HG03469 (cell line): ENCODE data around the gene TBC1D22A.

Experiments used
- ATAC-seq: cut with Tn5 transposase; IDR thresholded peaks from one replicate; pipeline ENCODE4 v1.9.1; 2021; ENCODE audit warnings: mild to moderate bottlenecking, moderate library complexity, moderate number of reproducible peaks; ENCODE audit not compliant: unreplicated experiment

Gene TBC1D22A

GRCh38 chr22:47089374-47089773 is 326.9 kb downstream of the TBC1D22A start:
- ATAC-seq = no peak

GRCh38 chr22:47089796-47090460 is 327.5 kb downstream of the TBC1D22A start:
- ATAC-seq = no peak

GRCh38 chr22:47090591-47091245 is 328.3 kb downstream of the TBC1D22A start:
- ATAC-seq = no peak

GRCh38 chr22:47091246-47091651 is 328.8 kb downstream of the TBC1D22A start:
- ATAC-seq = no peak

- no peak for ATAC-seq
Observed at GRCh38 chr22:47091921-47092700, 329.7 kb downstream of the TBC1D22A start.

GRCh38 chr22:47092896-47093311 is 330.5 kb downstream of the TBC1D22A start:
- ATAC-seq = no peak

- ATAC-seq = no peak
Observed at GRCh38 chr22:47093720-47094119, 331.3 kb downstream of the TBC1D22A start.

- no peak for ATAC-seq
Observed at GRCh38 chr22:47094861-47095330, 332.4 kb downstream of the TBC1D22A start.

GRCh38 chr22:47095395-47096122 is 333.1 kb downstream of the TBC1D22A start:
- no peak for ATAC-seq

GRCh38 chr22:47098121-47098520 is 335.7 kb downstream of the TBC1D22A start:
- no peak for ATAC-seq

GRCh38 chr22:47098554-47098953 is 336.1 kb downstream of the TBC1D22A start:
- no peak for ATAC-seq

- ATAC-seq = no peak
Observed at GRCh38 chr22:47100019-47100418, 337.6 kb downstream of the TBC1D22A start.

GRCh38 chr22:47100646-47101200 is 338.3 kb downstream of the TBC1D22A start:
- ATAC-seq = no peak

GRCh38 chr22:47101321-47101885 is 339.0 kb downstream of the TBC1D22A start:
- no peak for ATAC-seq

- no peak for ATAC-seq
Observed at GRCh38 chr22:47102081-47102480, 339.6 kb downstream of the TBC1D22A start.

GRCh38 chr22:47102648-47103047 is 340.2 kb downstream of the TBC1D22A start:
- no peak for ATAC-seq

GRCh38 chr22:47105085-47105484 is 342.6 kb downstream of the TBC1D22A start:
- no peak for ATAC-seq

GRCh38 chr22:47106806-47107205 is 344.4 kb downstream of the TBC1D22A start:
- ATAC-seq = no peak

- no peak for ATAC-seq
Observed at GRCh38 chr22:47107431-47107830, 345.0 kb downstream of the TBC1D22A start.

GRCh38 chr22:47110817-47111443 is 348.5 kb downstream of the TBC1D22A start:
- no peak for ATAC-seq
